Activated CD4-positive, CD25-positive, alpha-beta regulatory T cell (primary cell): Measurements from ENCODE around the gene INO80.
A peak's percentile ranks its signal among the peaks of the same experiment; 100 is the strongest.
"Not testable (repeated sequence)": the region's sequence is repeated elsewhere in the genome, so short reads cannot be mapped to it uniquely, and the experiment has no call there.

ENCODE experiments used
- DNase-seq, 4 experiments: peaks; one replicate each; lab custom pipeline; 2025; lab: John Stamatoyannopoulos, UW

The INO80 gene

DNA sequence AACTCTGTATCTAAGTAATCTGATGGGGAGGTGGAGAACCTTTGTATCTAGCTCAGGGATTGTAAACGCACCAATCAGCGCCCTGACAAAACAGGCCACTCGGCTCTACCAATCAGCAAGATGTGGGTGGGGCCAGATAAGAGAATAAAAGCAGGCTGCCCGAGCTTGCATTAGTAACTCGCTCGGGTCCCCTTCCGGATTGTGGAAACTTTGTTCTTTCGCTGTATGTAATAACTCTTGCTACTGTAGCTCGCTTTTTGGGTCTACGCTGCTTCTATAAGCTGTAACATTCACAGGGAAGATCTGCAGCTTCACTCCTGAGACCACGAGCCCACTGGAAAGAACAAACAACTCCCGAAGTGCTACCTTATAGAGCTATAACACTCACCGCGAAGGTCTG is 153.8 kb downstream of the INO80 start:
- DNase-seq: not testable (repeated sequence)

DNA sequence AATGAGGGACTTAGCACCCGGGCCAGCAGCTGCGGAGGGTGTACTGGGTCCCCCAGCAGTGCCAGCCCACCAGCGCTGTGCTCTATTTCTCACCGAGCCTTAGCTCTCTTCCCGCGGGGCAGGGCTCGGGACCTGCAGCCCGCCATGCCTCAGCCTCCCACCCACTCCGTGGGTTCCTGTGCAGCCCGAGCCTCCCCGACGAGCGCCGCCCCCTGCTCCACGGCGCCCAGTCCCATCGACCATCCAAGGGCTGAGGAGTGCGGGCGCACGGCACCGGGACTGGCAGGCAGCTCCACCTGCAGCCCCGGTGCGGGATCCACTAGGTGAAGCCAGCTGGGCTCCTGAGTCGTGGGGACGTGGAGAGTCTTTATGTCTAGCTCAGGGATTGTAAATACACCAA is 154.3 kb downstream of the INO80 start:
- DNase-seq: not testable (repeated sequence)

DNA sequence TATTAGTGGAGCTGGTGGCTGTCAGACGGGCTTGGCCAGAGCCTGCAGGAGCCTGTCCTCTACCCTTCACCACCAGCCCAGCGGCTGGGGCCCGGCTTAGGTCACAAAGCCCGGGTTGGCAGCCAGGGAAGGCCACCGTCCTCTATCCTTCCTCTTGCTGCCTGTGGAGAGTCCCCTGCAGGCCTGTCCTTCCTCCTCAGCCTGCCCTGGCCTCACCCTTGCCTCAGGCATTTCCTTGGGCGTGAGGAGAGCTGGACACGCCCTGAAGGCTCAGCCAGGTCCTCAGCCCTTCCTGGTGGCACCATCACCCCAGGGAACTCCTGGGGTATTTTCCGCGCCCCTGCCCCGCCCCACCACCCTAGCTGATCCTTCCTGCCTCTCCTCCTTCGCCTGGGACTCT is 155.2 kb downstream of the INO80 start:
- no peak for DNase-seq

DNA sequence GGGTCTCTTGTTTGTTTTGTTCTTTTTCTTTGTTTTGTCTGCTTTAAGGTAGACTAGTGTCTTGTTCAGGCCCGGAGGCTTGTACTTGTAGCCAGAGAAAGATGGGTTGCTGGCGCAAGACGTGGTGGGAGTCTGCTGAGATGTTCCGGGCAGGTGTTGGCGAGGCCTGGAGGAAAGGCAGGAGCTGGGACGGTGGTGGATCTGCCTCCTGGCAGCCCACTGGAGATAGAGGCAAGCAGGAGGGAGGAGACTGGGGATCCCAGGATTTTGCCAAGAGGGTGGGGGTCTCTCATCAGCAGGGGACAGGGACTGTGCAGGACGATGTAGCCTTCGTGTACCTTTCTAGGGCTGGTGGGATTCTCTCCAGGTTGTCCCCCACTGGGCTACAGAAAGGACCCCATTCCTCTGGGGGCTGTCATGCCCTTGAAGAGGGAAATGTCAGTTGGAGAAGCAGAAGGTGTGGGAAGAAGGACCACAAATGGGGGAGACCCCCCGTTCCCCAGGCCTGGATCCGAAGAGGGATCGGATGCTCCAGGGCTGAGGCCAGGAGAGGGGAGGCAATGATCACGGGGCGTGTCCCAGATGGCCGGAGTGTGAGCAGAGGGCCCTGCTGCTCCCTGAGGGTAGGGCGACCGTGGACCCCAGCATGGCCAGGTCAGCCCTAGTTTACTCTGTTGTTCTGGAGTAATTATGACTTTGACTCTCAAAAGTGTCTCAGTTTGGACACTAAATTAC is 155.8 kb downstream of the INO80 start:
- no peak for DNase-seq

DNA sequence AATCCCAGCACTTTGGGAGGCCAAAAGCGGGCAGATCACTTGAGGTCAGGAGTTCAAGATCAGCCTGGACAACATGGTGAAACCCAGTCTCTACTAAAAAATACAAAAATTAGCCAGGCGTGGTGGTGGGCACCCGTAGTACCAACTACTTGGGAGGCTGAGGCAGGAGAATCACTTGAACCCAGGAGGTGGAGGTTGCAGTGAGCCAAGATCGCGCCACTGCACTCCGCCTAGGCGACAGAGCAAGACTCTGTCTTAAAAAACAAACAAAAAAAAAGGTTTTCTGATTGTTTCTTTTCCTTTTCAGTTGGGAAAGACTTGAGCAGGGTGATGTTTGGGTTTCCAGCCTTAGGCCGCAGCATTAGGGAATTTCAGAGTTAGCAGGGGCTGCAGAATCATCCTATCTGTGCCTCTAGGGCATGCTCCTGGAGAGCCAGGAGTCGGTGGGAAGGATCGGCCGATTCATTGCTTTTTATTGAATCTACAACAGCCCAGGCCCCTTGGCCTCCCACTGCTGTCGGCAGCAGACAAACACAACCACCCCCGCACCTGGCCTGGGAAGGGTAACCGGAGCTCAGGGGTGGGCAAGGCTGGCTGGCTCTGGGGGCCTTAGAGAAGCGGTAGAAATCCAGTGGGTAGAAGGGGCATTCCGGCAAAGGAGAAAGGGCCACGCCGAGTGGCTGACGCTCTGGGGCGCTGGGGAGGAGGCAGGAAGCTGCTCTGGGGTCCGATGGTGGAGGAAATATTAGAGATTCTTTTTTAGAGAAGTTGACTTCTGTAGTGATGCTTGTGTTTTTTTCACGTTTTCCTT is 156.5 kb downstream of the INO80 start:
- no peak for DNase-seq

DNA sequence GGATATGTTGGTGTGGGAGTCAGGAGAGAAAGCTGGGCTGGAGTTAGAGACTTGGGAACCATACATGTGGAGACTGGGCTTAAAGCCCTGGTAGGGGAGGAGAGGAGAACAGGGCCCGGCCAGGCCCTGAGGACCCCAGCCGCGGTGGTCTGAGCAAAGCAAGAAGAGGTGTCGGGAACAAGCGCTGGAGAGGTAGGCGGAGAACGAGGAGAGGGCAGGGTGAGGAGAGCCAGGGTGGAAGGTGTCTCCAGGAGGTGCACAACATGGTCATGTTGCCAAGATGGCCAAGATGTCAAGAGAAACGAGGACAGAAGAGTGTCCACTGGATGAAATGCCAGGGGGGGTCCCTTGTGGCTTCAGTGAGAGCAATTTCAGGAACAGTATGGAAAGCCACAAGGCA is 157.4 kb downstream of the INO80 start:
- DNase-seq: no peak

DNA sequence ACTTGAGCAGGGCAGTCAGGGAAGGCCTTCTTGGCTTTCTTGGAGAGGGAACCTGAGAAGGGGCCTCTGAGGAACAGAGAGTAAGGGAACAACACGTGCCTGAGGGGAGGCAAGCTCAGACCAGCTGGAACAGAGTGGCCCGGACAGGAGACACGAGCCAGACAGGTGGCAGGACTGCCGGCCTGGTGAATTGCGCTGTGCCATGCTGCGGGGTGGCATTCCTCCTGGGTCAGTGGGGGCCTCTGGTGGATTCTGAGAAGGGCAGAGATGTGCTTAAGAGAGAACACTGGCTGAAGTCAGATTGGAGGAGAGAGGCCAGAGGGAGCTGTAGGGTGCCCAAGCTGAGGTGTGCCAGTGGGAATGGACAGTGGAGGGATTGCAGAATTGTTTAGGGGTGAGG is 157.9 kb downstream of the INO80 start:
- no peak for DNase-seq

DNA sequence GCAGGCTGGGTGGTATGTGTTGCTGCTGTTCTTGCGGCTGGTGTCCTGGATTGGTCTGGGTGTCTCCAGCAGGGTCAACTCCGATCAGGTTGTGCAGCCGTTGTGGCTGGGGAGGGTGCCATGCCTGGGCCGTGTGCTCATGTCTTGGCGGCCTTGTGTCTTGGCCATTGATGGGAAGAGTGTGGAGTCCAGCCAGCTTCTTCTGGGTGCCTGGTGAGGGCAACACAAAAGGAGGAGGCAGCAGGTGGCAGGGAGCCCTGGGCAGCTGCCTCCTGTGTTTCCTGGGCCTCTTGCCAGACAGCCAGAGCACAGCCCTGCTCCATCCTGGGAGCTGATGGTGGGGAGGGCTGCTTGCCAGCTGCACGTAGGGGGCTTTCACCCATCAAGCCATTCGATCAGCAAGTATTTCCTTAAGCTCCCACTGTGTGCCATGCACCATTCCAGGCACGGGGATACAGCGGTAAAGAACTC is 158.5 kb downstream of the INO80 start:
- DNase-seq: no peak

DNA sequence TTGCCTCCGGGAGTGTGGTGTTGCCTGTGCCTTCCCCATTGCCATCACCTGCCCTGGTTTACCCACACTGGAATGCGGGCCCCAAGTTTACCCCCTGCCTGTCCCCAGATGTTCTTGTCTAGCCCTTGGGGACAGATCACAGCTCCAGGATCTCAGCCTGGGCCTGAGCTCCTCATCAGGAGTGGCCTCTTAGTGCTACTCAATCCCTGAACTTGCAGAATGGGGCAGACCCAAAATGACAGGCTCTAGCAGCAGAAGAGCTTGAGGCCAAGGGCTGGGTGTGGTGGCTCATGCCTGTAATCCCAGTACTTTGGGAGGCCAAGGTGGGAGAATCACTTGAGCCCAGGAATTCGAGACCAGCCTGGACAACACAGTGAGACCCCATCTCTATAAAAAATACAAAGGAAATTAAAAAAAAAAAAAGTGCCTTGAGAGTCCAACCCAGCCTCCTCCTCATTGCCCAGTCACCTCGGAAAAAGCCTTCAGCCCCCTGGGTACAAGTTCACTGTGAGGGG is 159.0 kb downstream of the INO80 start:
- no peak for DNase-seq

DNA sequence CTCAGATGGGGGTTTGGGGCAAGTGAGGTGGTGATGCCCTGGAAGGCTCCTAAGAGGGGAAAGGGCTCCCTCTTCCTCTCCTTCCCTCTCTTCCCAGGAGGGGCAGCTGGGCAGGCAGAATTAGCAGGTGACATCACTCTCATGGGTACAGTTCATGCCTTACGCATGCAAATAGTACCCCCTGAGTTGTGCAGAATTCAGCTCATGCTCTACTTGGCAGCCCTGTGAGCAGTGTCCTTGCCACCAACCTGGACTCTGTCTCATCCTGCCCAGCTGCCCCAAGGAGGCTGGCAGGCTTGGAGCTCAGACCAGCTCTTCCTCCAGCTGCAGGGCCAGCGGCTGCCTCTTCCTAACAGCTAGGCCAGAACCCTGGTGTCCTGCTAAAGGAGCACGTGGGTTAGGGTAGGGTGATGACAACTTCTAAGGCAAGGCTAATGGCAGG is 159.5 kb downstream of the INO80 start:
- no peak for DNase-seq

DNA sequence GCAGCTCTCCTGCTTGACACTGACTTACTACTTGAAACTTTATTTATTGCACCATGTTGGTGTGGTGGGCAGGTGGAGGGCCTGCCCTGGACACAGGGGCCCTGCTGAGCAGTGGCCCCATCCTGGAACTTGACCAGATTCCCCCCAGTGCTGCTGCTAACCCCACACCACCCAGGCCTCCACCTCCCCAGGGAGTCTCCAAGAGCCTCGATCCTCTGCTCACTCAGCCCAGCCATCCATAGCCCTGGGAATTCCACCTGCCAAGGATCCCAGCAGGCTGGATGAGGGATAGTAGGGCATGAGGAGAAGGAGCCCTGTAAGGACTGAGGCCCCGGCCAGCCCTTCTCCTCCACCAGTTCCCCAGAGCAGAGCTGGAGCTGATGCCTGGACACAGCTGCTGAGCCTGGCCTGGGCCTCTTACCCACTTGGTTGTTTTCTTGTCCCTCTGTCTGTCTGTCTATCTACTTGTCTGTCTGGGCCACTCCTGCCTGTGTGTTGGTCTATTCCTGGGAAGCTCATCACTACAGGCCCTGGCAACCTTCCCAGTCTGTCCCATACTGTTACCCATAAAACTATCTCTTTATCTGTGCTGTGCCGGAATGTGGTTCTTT is 160.0 kb downstream of the INO80 start:
- DNase-seq: no peak

DNA sequence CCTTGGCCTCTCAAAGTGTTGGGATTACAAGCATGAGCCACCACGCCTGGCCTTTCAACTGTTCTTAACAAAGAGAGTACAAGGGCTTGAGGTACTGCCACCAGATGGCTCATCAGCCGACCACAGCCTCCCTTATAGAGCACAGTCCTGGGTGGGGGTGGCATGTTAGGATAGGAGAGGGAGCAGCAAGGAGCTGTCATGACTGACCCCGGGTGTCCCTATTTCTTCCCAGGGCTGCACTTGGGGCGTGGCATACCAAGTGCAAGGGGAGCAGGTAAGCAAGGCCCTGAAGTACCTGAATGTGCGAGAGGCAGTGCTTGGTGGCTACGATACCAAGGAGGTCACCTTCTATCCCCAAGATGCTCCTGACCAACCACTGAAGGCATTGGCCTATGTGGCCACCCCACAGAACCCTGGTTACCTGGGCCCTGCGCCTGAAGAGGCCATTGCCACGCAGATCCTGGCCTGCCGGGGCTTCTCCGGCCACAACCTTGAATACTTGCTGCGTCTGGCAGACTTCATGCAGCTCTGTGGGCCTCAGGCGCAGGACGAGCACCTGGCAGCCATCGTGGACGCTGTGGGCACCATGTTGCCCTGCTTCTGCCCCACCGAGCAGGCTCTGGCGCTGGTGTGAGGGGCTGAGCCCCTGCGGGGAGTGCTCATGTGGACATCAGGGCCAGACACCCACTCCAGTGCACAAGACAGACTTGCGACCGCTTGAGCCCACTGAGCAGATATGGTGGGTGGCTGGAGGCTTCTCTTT is 160.8 kb downstream of the INO80 start:
- DNase-seq: no peak

DNA sequence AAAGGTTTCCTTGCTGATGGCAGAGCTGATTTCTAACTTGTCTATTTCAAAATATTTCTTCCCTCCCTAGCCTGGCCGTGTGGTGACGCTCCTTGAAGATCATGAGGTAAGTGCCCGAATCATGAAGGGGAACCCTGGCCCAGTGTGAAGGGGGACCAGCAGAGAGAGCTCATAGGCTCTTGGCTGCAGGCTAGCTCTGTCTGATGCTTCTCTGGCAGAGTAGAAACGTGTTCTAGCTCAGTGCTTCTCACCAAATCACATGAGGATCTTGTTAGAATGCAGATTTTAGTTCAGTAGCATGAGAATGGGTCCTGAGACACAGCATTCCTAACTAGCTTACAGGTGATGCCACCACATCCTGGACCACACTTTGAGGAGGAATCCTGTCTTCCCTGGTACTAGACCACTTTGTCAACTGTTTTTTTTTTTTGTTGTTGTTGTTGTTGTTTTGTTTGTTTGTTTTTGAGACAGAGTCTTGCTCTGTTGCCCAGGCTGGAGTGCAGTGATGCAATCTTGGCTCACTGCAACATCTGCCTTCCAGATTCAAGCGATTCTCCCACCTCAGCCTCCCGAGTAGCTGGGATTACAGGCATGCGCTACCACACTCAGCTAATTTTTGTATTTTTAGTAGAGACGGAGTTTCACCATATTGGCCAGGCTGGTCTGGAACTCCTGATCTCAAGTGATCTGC is 161.8 kb downstream of the INO80 start:
- DNase-seq: not testable (repeated sequence)

DNA sequence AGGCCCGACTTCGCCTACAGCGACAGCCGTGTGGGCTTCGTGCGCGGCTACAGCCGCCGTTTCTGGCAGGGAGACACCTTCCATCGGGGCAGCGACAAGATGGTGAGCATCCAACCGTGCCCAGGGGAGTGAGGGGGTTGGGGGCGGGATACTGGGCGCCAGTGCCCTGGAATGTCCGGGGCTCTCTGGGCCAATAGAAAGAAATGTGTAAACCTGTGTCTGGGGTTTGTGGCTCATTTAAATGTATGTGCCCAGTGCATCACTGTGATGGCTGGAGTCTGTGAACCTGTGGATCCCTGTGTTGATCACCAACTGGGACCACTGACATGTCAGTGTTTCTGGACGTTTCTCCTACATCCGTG is 162.4 kb downstream of the INO80 start:
- no peak for DNase-seq

DNA sequence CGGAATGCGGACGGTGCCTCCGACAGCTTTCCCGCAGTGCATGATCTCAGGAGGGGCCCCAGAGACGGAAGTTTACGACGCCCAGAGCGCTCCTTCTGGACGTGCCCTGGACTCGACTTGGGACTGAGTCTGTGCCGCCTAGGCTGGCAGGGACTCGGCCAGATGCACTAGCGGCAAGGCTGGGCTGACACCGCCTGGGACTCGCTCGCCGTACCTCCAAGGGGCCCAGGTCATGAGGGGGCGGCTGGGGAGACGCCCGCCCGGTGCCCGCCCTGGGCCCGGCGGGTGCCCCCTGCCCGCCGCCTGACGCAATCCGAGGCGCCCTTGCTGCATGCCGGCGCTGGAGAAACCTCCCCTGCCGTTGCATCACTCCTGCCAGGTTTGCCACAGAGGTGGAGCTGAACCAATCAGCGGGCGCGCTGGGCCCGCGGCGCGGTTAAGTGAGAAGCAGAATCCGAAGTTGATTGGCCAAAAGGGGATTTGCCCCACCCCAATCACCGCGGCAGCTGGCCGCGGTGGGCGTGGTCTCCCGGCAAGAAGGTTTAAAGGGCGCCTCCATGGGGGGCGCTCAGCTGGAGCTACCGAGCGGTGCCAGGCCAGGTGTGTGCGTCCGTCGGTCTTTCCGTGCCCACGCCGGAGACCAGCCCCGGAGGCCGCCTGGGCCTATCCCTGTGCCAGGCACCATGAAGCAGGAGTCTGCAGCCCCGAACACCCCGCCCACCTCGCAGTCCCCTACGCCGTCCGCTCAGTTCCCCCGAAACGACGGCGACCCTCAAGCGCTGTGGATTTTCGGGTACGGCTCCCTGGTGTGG is 163.0 kb downstream of the INO80 start, which contains the start of gene CHAC1:
Gene CHAC1, plus strand, starts transcription at position 571 of the 812 bp plus-strand sequence. Its CDS starts 113 bp downstream, at position 684.
- DNase-seq: peak; percentile 85 to 92 (median 88)

DNA sequence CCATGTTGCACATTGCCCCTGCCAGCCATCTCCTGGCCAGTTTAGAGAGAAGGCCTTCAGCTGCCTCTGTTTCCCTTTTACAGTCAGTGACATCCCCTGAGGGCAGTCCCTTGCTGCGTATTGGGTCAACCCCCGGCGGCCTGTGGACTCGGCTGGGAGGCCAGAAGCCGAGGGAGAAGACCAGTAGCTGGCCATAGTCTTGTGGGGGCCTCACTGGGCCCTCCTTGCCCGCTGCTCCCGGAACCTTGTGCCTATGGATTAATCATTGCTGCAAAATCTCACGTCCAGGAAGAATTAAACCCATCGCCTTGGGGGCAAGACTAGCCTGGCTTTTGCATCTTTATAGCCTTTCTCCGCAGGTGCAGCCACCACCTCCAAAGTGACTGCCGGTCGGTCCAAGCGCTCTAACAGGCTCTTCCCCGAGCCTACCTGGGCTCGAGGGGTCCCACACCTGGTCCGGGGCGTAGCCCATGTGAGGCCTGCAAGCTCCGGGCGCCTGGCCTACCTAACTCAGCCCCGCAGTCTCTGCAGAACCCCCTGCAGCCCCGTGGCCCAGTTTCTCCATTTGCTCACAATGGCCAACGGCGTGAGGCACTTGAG is 163.7 kb downstream of the INO80 start:
- DNase-seq: peak in 1 of 4 experiments; percentile 32

DNA sequence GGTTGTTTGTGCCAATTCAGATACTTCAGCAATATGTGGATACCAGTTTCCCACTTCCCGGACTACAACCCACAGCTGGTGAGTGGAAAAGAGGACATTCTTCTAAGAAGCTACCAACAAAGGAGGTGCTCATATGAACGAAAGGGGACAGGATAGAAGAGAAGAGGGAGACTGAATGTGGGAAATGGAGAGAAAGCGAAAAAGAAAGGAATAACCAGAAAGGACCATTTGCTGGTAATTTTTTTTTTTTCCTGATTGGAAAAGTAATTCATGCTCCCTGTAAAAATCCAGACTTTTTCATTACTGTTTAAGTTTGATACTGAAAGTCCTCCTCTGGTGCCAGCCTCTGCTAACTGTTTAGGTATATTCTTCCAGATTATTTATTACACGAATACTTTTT is 164.3 kb downstream of the INO80 start:
- no peak for DNase-seq

DNA sequence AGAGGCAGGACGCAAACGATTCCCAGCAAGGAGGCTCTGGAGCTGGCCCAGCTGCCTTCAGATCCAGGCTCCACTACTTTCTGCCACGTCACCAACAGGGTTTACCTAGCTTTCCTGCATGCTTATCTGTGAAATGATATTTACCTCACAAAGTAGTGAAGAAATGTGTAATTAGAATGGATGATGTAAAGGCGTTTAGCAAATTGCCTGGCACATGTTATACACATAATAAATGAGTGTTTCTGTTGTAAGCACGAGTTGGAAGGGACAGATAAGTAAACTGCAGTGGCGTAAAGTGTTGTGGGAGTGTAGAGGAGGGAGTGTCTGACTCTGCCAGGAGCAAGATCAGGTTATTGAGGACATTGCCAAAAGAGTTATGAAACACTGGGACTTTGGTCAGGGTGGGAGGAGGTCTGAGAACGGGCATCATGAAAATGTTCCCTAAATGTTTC is 166.3 kb downstream of the INO80 start:
- no peak for DNase-seq

DNA sequence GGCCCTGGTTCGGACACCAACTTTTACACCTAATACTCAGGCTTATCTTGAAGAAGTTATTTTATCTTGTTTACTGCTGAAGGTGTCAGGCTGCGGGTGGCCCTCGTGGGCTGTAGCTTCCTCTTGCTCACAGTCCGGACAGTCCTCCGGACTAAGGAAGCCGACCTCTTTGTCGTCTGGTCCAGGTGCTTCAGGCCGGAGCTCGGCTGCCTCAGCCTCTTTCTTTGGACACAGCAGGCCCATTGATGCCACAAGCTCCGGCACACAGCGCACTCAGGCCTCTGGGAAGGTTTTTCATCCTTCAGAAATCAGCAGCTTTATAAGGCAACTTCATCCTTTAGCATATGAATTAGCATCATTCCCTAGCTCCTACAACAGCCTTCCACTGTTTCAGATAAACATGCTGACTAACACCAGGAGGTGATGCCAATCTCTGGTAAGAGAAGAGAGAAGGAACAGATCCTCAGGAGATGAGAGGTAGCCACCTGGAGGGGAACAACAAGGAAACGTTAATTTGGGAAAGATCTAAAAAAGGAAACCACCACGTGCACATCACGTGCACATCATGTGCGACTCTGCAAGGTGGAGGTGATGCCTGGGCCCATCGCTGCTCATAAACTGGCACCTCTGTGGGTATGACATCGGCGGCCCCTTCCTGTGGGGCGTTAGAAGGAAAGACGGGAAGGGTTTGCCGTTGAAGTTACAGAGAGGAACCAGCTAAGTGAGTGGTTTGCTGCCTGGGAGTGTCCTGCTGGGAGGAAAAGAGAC is 167.2 kb downstream of the INO80 start:
- DNase-seq: no peak
